DOHH2 (cell line): ENCODE results near the gene DKK2.
"Not testable (repeated sequence)": the region's sequence is repeated elsewhere in the genome, so short reads cannot be mapped to it uniquely, and the experiment has no call there.

Experiments
- H3F3A ChIP-seq: fragments of 200-600 bp; sonication (generic), shearing (Covaris generic); 2 replicates; pipeline ENCODE4 v1.6.0; 2016; ENCODE audit warnings: antibody characterized with exemption, mild to moderate bottlenecking; ENCODE audit not compliant: control insufficient read depth, insufficient read depth
- H3K27ac ChIP-seq: fragments of 200-600 bp; sonication (generic); 2 replicates; pipeline ENCODE4 v1.5.1; 2014; ENCODE audit warnings: low read depth, mild to moderate bottlenecking, low read length, moderate library complexity
- H3K27me3 ChIP-seq: fragments of 200-600 bp; sonication (generic); 2 replicates; pipeline ENCODE4 v1.6.1; 2014; ENCODE audit warnings: mild to moderate bottlenecking, low read length, mixed read lengths; ENCODE audit not compliant: control insufficient read depth
- H3K36me3 ChIP-seq: fragments of 200-600 bp; sonication (generic); 2 replicates; pipeline ENCODE4 v1.6.1; 2014; ENCODE audit warnings: mild to moderate bottlenecking, low read length, moderate library complexity, mixed read lengths; ENCODE audit not compliant: control insufficient read depth
- H3K4me1 ChIP-seq: fragments of 200-600 bp; sonication (generic); 2 replicates; pipeline ENCODE4 v1.6.1; 2014; ENCODE audit warnings: mild to moderate bottlenecking, low read length, mixed read lengths; ENCODE audit not compliant: control insufficient read depth
- H3K4me2 ChIP-seq: fragments of 200-600 bp; sonication (generic); 2 replicates; pipeline ENCODE4 v1.6.0; 2014; ENCODE audit warnings: mild to moderate bottlenecking, low read length, moderate library complexity
- H3K4me3 ChIP-seq: fragments of 200-600 bp; sonication (generic); 2 replicates; pipeline ENCODE4 v1.5.1; 2014; ENCODE audit warnings: mild to moderate bottlenecking, low read length, mixed read lengths
- H3K79me2 ChIP-seq: fragments of 200-600 bp; sonication (generic); 2 replicates; pipeline ENCODE4 v1.6.1; 2014; ENCODE audit warnings: mild to moderate bottlenecking, low read length, mixed read lengths; ENCODE audit not compliant: control insufficient read depth
- H3K9me2 ChIP-seq: fragments of 200-600 bp; sonication (generic); replicated peaks from 2 replicates; pipeline ENCODE4 v1.6.1; 2014; ENCODE audit warnings: mild to moderate bottlenecking, low read length, mixed read lengths; ENCODE audit not compliant: control insufficient read depth
- H3K9me3 ChIP-seq: fragments of 200-600 bp; sonication (generic); 2 replicates; pipeline ENCODE4 v1.6.1; 2014; ENCODE audit warnings: antibody characterized with exemption, low read length, mixed read lengths; ENCODE audit not compliant: control insufficient read depth, insufficient read depth
- H4K20me1 ChIP-seq: fragments of 200-600 bp; sonication (generic); 2 replicates; pipeline ENCODE4 v1.6.0; 2014; ENCODE audit warnings: low read depth, mild to moderate bottlenecking, antibody characterized with exemption, low read length, moderate library complexity; ENCODE audit not compliant: control insufficient read depth, insufficient read depth
- EZH2phosphoT487 ChIP-seq: fragments of 200-600 bp; sonication (generic); IDR thresholded peaks from 2 replicates; pipeline ENCODE4 v1.6.1; 2017; ENCODE audit warnings: borderline replicate concordance, mild to moderate bottlenecking, antibody characterized with exemption, low read length, moderate library complexity, mixed read lengths
- TF ChIP-seq, protein P1 (sequence below): fragments of 200-600 bp; sonication (generic); IDR thresholded peaks from one replicate; pipeline ENCODE4 v1.5.1; 2014; ENCODE audit warnings: antibody characterized with exemption, mild to moderate bottlenecking, low read depth, low read length; ENCODE audit not compliant: poor library complexity, severe bottlenecking

Gene DKK2

DNA sequence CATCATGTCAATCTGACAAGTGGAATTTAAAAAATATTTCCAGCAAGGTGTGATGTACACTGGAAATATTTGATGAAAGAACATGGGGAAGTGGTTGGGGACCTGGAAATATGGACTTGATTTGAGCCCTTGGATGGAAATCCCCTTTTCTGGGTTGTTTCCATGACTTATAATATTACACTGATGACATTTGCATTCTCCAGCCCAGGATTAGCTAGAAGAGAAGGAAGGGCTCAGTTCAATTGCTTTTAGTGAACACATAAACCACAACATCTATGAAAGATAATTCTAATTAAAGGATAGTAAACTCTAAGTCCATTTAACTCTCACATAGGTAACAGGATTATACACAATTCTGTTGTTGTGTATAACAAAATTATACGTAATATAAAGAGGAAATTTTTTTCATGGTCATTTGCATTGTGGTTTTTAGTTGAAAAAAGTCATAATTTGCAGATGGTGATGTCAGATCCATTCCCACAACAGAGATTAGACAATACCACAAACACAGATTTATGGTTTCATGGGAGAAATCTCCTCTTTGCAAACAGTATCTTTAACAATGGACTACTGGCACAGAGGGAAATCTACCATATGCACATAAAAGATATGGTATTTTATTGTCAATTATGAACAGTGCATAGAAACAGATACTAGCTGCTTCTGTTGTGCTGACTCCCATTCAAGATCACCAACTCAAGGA, 126.5 kb downstream of the DKK2 start:
- TF ChIP-seq EZH2phosphoT487 = no peak
- TF ChIP-seq, protein P1, sequence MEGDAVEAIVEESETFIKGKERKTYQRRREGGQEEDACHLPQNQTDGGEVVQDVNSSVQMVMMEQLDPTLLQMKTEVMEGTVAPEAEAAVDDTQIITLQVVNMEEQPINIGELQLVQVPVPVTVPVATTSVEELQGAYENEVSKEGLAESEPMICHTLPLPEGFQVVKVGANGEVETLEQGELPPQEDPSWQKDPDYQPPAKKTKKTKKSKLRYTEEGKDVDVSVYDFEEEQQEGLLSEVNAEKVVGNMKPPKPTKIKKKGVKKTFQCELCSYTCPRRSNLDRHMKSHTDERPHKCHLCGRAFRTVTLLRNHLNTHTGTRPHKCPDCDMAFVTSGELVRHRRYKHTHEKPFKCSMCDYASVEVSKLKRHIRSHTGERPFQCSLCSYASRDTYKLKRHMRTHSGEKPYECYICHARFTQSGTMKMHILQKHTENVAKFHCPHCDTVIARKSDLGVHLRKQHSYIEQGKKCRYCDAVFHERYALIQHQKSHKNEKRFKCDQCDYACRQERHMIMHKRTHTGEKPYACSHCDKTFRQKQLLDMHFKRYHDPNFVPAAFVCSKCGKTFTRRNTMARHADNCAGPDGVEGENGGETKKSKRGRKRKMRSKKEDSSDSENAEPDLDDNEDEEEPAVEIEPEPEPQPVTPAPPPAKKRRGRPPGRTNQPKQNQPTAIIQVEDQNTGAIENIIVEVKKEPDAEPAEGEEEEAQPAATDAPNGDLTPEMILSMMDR = no peak
- H3K79me2 ChIP-seq = no peaks in the 10 kb centered on the region
- H4K20me1 ChIP-seq = no peaks in the 10 kb centered on the region
- H3K4me2 ChIP-seq = no peak overlapping the region
- H3K9me3 ChIP-seq = no peaks in the 10 kb centered on the region
- H3F3A ChIP-seq = no peaks in the 10 kb centered on the region
- no peak overlapping the region for H3K4me3 ChIP-seq
- no peaks in the 10 kb centered on the region for H3K36me3 ChIP-seq
- no peaks in the 10 kb centered on the region for H3K9me2 ChIP-seq
- no peaks in the 10 kb centered on the region for H3K27me3 ChIP-seq
- H3K4me1 ChIP-seq = no peaks in the 10 kb centered on the region
- H3K27ac ChIP-seq = no peak overlapping the region

DNA sequence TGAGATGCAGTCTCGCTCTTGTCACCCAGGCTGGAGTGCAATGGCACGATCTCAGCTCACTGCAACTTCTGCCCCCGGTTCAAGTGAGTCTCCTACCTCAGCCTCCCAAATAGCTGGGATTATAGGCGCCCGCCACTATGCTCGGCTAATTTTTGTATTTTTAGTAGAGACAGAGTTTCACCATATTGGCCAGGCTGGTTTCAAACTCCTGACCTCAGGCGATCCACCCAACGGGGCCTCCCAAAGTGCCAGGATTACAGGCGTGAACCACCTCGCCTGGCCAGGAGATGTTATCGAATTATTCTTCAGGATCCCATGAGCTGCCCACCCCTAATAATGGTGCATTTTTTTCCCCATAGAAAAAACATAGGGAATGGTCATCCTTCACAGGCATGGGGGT, 128.1 kb downstream of the DKK2 start:
- H4K20me1 ChIP-seq, H3K79me2 ChIP-seq, H3K4me3 ChIP-seq, H3K27ac ChIP-seq, H3K9me3 ChIP-seq, H3K4me2 ChIP-seq, H3K4me1 ChIP-seq, H3K27me3 ChIP-seq, H3F3A ChIP-seq, H3K9me2 ChIP-seq, H3K36me3 ChIP-seq: not testable (repeated sequence)

DNA sequence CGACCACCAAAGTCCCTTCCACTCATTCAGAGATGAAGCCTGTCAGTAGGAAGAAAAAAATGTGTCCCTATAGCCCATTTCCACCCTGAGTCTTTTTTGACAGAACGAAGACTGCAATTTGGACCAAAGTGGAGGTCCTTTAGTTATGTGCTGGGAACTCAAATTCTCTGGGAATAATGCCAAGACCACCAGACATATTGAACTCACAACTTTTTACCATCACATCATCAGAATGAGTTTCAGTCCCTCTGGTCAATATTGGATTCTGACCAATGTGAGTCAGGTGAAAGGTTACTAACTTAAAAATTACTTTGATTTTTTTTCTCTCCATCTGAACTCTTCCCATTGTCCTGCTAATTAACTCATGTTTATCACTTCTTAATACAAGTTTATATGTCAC, 128.9 kb downstream of the DKK2 start:
- Histone ChIP-seq H3F3A (no peaks in the 10 kb centered on the region), H4K20me1 (no peaks in the 10 kb centered on the region), H3K4me2 (no peak overlapping the region), H3K27me3 (no peaks in the 10 kb centered on the region), H3K4me3 (no peak overlapping the region), H3K36me3 (no peaks in the 10 kb centered on the region), H3K79me2 (no peaks in the 10 kb centered on the region), H3K9me3 (no peaks in the 10 kb centered on the region), H3K4me1 (no peaks in the 10 kb centered on the region), H3K9me2 (no peaks in the 10 kb centered on the region), H3K27ac (no peak overlapping the region)
- no peak for TF ChIP-seq EZH2phosphoT487
- TF ChIP-seq, protein P1 = no peak

DNA sequence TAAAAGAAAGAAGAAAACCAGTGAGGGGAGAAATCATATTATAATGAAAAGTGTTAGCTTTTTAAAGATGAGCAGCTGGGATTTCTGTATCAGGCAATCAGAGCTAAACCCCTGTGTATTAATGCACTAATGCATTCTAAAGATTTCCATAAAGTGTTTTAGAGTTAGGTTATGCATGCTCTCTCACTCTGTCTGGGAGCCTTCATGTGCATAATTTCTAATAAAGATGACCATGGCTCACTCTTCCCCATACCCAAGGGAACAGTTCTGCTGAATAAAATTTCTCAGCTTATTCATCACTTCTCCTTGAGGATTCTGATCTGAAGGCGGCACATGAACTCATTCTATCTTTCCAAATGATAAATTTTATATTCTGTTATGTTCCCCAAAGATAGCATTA, 129.4 kb downstream of the DKK2 start:
- Histone ChIP-seq H3K27me3 (no peaks in the 10 kb centered on the region), H4K20me1 (no peaks in the 10 kb centered on the region), H3K4me1 (no peaks in the 10 kb centered on the region), H3K4me2 (no peak overlapping the region), H3K36me3 (no peaks in the 10 kb centered on the region), H3K27ac (no peak overlapping the region), H3K9me2 (no peaks in the 10 kb centered on the region), H3K4me3 (no peak overlapping the region), H3K79me2 (no peaks in the 10 kb centered on the region), H3F3A (no peaks in the 10 kb centered on the region), H3K9me3 (no peaks in the 10 kb centered on the region)
- TF ChIP-seq, protein P1 = no peak
- no peak for TF ChIP-seq EZH2phosphoT487
